Fibroblast of lung (primary cell): ENCODE data around the gene PRPF4. TPM values are rescaled to one million over a fixed set of nuclear protein-coding genes. Genes with fewer than 3 reads are reported as not detected.

Experiments used
- DNase-seq, 2 donors: peaks; one replicate each; pipeline versions ENCODE4 v3.0.0 to v3.0.0-alpha.2; 2010; ENCODE audit warnings: low read depth in 2 of 2
- H2AFZ ChIP-seq: 2 replicates; pipeline ENCODE4 v1.5.1; 2012; ENCODE audit warnings: low read length, control low read depth, inconsistent platforms
- H3K27ac ChIP-seq: 2 replicates; pipeline ENCODE4 v1.5.1; 2011; ENCODE audit warnings: low read length, control low read depth; ENCODE audit not compliant: insufficient read depth
- H3K27me3 ChIP-seq: 2 replicates; pipeline ENCODE4 v1.5.1; 2011; ENCODE audit warnings: mild to moderate bottlenecking, low read length; ENCODE audit not compliant: control insufficient read depth, insufficient read depth
- H3K36me3 ChIP-seq: 2 replicates; pipeline ENCODE4 v1.5.1; 2011; ENCODE audit warnings: low read length; ENCODE audit not compliant: control insufficient read depth, insufficient read depth
- H3K4me1 ChIP-seq: 2 replicates; pipeline ENCODE4 v1.5.1; 2011; ENCODE audit warnings: low read length; ENCODE audit not compliant: control insufficient read depth, insufficient read depth; ENCODE audit errors: extremely low read depth
- H3K4me2 ChIP-seq: 2 replicates; pipeline ENCODE4 v1.5.1; 2011; ENCODE audit warnings: low read length, control low read depth; ENCODE audit not compliant: insufficient read depth; ENCODE audit errors: extremely low read depth
- H3K4me3 ChIP-seq, 4 experiments: fragments of 200-600 bp in 1 of 4; sonication (generic) in 1 of 4; replicated peaks in 1 of 4; 2 replicates each; pipeline ENCODE4 v1.5.1; 2011 to 2016; ENCODE audit warnings: low read length in 4 of 4, low read depth in 3 of 4, mild to moderate bottlenecking in 3 of 4, control low read depth in 2 of 4, inconsistent platforms in 1 of 4, mixed read lengths in 1 of 4; ENCODE audit not compliant: insufficient read depth in 1 of 4; ENCODE audit errors: control extremely low read depth in 1 of 4
- H3K79me2 ChIP-seq: 2 replicates; pipeline ENCODE4 v1.5.1; 2012; ENCODE audit warnings: mild to moderate bottlenecking, low read length, inconsistent platforms; ENCODE audit not compliant: control insufficient read depth, insufficient read depth
- H3K9ac ChIP-seq: 2 replicates; pipeline ENCODE4 v1.5.1; 2011; ENCODE audit warnings: mild to moderate bottlenecking, low read length, control low read depth; ENCODE audit not compliant: insufficient read depth
- H3K9me3 ChIP-seq: 2 replicates; pipeline ENCODE4 v1.5.1; 2012; ENCODE audit warnings: low read depth, low read length; ENCODE audit not compliant: control insufficient read depth, insufficient read depth
- H4K20me1 ChIP-seq: 2 replicates; pipeline ENCODE4 v1.5.1; 2011; ENCODE audit warnings: low read length; ENCODE audit not compliant: control insufficient read depth, insufficient read depth; ENCODE audit errors: extremely low read depth
- CTCF ChIP-seq, 2 donors: IDR thresholded peaks in 1 of 2; conservative IDR thresholded peaks in 1 of 2; 1 replicate in 1 of 2; 2 replicates in 1 of 2; pipeline ENCODE4 v1.5.1; 2011 to 2012; ENCODE audit warnings: low read length in 2 of 2, control low read depth in 1 of 2, inconsistent platforms in 1 of 2, low read depth in 1 of 2, mild to moderate bottlenecking in 1 of 2
- EZH2 ChIP-seq: IDR thresholded peaks from 2 replicates; pipeline ENCODE4 v1.5.1; 2012; ENCODE audit warnings: low read length, control low read depth, mild to moderate bottlenecking; ENCODE audit errors: missing control alignments
- polyA plus RNA-seq, 2 donors: library from polyadenylated mRNA; depleted of rRNA in 1 of 2; stranded (reverse) in 1 of 2; unstranded in 1 of 2; fragments of >200 nt; gene quantifications; 2 replicates each; pipeline ENCODE4 v1.2.1, GENCODE V29; 2011 to 2012; ENCODE audit warnings: missing spikeins in 1 of 2
- total RNA-seq: library from RNA; depleted of rRNA; stranded (reverse); fragments of >200 nt; gene quantifications from 2 replicates; pipeline ENCODE4 v1.2.1, GENCODE V29; 2014

Gene PRPF4
- total and polyA plus RNA-seq, 2 donors (not counting 1 experiment from before 2014, with no cell fraction given): 19.5 to 25.1 TPM

GRCh38 chr9:113267911-113268566 is 7.4 kb upstream of the PRPF4 start:
- TF ChIP-seq CTCF (conservative IDR thresholded peaks at IDR 0.05 in 1 of 2, IDR thresholded peaks at IDR 0.05 in 1 of 2; ENCODE audit: low read depth in 1 of 2, low read length in 2 of 2) (no peak), EZH2 (no peak)
- Histone ChIP-seq H3K4me1 (no peaks in the 10 kb centered on the region), H2AFZ (no peak overlapping the region), H3K9ac (no peak overlapping the region), H3K27me3 (no peaks in the 10 kb centered on the region), H3K4me2 (no peak overlapping the region), H3K27ac (no peak overlapping the region), H3K9me3 (no peaks in the 10 kb centered on the region), H3K4me3 (no peak overlapping the region), H4K20me1 (no peaks in the 10 kb centered on the region), H3K36me3 (no peaks in the 10 kb centered on the region), H3K79me2 (no peaks in the 10 kb centered on the region)
- DNase-seq: no peak

GRCh38 chr9:113269355-113269754 is 6.1 kb upstream of the PRPF4 start:
- Histone ChIP-seq H3K9ac (no peak overlapping the region), H2AFZ (no peak overlapping the region), H3K4me1 (peaks cover 3% of the 10 kb centered on the region), H4K20me1 (no peaks in the 10 kb centered on the region), H3K4me3 (no peak overlapping the region), H3K27ac (no peak overlapping the region), H3K4me2 (no peak overlapping the region), H3K36me3 (peaks cover 2% of the 10 kb centered on the region), H3K9me3 (no peaks in the 10 kb centered on the region), H3K27me3 (no peaks in the 10 kb centered on the region), H3K79me2 (peaks cover 6% of the 10 kb centered on the region)
- DNase-seq: no peak
- TF ChIP-seq EZH2 (no peak), CTCF (conservative IDR thresholded peaks at IDR 0.05 in 1 of 2, IDR thresholded peaks at IDR 0.05 in 1 of 2; ENCODE audit: low read depth in 1 of 2, low read length in 2 of 2) (no peak)

GRCh38 chr9:113269871-113270270 is 5.6 kb upstream of the PRPF4 start:
- peaks cover 5% of the 10 kb centered on the region for H3K4me1 ChIP-seq
- DNase-seq: no peak
- peaks cover 2% of the 10 kb centered on the region for H3K36me3 ChIP-seq
- TF ChIP-seq CTCF (conservative IDR thresholded peaks at IDR 0.05 in 1 of 2, IDR thresholded peaks at IDR 0.05 in 1 of 2; ENCODE audit: low read depth in 1 of 2, low read length in 2 of 2) (no peak), EZH2 (no peak)
- no peaks in the 10 kb centered on the region for H3K9me3 ChIP-seq
- H3K4me3 ChIP-seq: no peak overlapping the region
- H3K9ac ChIP-seq: no peak overlapping the region
- H3K4me2 ChIP-seq: no peak overlapping the region
- H4K20me1 ChIP-seq: no peaks in the 10 kb centered on the region
- H3K27me3 ChIP-seq: no peaks in the 10 kb centered on the region
- peaks cover 9% of the 10 kb centered on the region for H3K79me2 ChIP-seq
- no peak overlapping the region for H2AFZ ChIP-seq
- no peak overlapping the region for H3K27ac ChIP-seq
